Pulmonary artery endothelial cell (primary cell): ENCODE results near the gene BMPER. TPM values are rescaled to one million over a fixed set of nuclear protein-coding genes. Genes with fewer than 3 reads are reported as not detected.

Experiments used
- DNase-seq: peaks from one replicate; pipeline ENCODE4 v3.0.0-alpha.2; 2011; ENCODE audit warnings: low read depth, low spot score
- total RNA-seq: library from RNA; depleted of rRNA; stranded (reverse); fragments of >200 nt; gene quantifications from 2 replicates; pipeline ENCODE4 v1.2.3, GENCODE V29; 2014

BMPER gene
- total RNA-seq, 1 donor from 2014 or later, result 0.46 TPM

DNA sequence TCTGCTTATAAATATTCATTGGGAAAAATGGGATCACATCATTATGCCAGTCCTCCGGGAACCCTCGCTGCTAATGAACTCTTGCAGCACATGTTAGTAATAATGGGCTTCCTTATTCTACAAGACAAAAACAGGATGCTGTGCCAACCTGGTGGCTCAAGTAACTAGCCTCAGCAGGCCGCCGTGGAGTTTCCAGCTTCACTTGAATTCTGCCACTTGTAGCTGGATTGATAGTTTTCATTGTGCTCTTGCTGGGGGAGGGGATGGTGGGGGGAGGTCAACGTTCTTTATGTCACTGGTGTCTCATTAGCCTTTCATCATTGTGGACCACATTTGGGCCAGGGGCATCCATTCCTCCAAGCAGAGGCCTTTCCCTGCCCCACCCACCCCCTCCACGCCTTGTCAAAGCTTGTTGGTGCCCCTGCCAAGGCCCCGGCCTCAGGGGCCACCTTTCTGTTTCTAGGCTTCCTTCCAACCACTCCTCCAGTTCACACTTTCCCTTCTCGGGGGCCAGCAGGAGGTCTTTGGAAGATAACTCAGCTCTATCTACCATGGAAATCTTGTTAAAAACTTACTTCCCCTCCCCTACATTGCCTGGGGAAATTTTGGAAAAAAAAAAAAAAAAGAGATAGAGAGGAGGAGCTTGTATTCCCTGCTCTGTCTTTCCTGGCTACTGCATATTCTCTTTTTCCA, 153.9 kb downstream of the BMPER start:
- no peak for DNase-seq

DNA sequence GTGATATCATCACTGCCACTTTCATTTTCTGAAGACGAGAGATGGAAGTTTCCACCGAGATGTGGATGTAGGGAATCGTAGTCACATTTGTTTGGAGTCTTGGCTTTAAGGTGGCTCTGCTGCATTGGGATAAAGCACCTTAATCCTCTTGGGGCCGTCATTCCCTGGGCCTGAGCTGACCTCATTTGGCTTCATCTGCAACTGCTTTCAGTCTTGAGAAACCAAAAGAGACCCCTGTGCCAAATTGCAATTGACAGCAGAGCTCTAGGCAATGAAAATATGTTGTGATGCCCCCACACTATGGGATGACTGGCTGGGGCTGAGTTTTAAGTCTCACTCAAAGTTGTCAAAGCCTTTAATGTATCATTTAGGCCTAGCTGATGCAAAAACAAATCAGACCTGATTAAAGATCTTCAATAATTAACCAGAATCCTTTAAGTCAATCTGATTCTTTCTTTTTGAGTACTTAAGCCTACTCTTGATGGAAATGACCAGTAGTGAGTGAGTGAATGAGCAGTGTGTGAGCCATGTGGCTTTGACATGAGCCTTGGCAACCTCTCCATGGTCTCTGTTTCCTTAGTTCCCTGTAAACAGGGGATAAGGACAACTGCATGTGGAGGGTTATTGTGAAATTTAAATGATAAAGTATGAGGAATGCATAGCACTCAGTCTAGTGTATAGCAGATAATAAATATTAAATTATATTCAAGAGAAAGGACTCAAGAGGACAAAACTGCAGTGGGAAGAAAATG, 155.0 kb downstream of the BMPER start:
- no peak for DNase-seq

GRCh38 chr7:34061149-34061548, 155.8 kb downstream of the BMPER start:
- no peak for DNase-seq

- DNase-seq, result no peak
Measured at GRCh38 chr7:34062341-34062740, 157.0 kb downstream of the BMPER start.

DNA sequence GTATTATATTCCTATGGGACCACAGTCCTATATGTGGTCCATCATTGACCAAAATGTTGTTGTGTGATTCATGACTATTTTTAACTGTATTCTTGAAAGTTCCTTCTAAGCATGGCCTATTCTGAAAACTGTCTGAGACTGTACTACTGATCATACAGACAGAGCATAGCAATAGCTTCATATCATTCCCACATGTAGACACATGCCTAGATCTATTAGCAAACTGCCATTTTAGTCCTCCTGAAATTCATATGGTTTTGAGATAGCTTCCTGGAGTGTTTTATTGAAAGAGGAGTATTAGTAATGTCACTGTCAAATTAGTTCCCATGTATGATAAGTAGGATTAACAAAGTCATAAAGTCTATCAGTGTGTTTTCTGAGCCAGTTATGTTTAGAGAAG, 157.5 kb downstream of the BMPER start:
- DNase-seq, result no peak

DNA sequence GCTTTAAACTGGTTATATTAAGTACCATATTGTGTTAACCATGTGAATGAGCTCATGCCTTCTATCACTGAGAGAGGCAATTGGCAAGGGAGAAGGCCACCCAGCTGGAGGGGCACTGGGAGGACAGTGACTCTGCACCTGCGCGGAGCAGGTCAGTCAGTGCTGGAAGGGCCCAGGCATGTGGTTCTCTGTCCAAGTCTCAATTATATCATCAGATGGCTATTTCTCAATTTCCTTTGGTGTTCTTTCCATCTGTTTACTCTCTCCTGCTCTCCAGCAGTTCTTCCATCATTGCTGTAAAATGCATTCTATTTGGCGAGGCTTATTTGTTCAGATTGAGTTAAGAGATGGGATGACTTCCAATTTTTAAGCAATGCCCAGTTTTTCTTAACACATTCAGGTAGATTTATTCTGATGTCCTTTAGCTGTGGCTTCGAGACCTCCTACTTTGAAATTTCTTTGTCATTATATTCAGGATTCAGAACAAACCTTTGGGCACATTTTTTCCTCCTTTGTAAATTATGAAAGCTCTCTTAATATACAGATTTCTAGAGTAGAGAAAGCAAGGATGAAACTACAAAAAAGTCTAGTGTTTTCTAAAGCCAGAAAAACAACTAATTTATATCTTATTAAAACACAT, 159.3 kb downstream of the BMPER start:
- DNase-seq, result no peak

GRCh38 chr7:34066411-34066810, 161.1 kb downstream of the BMPER start:
- DNase-seq, result no peak

DNA sequence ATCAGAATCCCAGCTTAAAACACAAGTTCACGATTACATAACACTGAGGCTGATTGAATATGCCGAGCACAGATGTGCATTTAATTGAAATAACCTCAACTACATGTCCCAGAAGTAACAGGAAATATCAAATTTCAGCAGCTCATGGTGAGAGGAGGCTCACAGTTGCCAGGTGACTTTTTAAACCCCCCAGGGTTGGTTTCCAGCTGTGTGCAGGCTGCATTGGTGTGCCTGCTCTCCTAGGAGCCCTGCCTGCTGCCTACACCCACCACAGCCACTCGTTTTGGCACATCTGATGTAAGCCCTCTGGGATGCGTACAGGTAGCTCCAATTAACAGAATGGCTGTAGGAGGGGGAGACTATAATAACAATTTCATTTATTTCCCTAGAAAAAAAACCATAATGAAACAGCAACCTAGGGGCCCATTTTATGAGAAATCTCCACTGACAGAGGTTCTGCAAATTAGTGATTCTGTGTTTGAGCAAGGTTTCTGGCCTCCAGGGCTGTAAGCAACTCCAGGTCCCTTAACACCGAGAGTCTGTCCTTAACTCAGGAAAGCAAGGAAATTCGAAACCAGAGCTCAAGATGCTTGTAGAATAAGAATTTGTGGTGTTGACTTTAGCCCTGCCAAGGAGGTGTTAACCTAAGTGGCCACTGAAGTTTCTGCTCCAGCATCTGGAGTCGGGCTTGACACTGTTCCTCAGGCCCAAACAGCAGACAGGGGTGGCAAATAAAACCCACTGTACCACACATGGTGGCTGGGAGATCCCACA, 161.9 kb downstream of the BMPER start:
- DNase-seq, result no peak

- DNase-seq, result no peak
Measured at GRCh38 chr7:34069676-34070075, 164.3 kb downstream of the BMPER start.

- no peak for DNase-seq
Measured at GRCh38 chr7:34070511-34071323, 165.4 kb downstream of the BMPER start.

GRCh38 chr7:34073676-34074075, 168.3 kb downstream of the BMPER start:
- DNase-seq, result no peak

GRCh38 chr7:34074421-34074820, 169.1 kb downstream of the BMPER start:
- DNase-seq, result no peak

- DNase-seq, result no peak
Measured at GRCh38 chr7:34075523-34076370, 170.4 kb downstream of the BMPER start.

- no peak for DNase-seq
Measured at GRCh38 chr7:34077168-34077567, 171.8 kb downstream of the BMPER start.

DNA sequence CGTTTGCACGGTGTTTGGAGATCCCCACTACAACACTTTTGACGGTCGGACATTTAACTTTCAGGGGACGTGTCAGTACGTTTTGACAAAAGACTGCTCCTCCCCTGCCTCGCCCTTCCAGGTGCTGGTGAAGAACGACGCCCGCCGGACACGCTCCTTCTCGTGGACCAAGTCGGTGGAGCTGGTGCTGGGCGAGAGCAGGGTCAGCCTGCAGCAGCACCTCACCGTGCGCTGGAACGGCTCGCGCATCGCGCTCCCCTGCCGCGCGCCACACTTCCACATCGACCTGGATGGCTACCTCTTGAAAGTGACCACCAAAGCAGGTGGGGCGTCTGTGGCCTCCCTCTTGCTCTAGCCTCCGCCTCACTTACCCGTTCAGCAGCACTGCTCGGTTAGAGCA, 173.5 kb downstream of the BMPER start:
- no peak for DNase-seq

GRCh38 chr7:34080513-34080912, 175.2 kb downstream of the BMPER start:
- no peak for DNase-seq

DNA sequence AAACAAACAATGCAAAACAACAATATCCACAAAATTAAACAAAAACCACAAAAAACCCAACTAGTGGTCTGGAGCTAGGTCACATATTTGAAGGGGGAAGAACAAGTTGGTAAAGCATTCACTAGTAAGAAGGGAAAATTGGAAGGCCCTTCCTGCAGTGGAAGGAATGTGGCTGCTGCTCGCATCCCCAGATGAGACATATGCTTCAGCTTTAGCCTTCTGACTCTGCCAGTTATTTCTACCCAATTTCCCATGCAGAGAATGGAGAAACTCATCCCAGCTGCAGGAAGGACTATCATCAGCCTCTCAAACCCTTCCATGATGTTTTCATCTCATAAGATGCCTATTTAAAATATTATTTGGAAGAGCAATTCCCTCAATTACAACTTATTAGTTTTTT, 176.6 kb downstream of the BMPER start:
- DNase-seq, result no peak

GRCh38 chr7:34083440-34083839, 178.1 kb downstream of the BMPER start:
- no peak for DNase-seq

DNA sequence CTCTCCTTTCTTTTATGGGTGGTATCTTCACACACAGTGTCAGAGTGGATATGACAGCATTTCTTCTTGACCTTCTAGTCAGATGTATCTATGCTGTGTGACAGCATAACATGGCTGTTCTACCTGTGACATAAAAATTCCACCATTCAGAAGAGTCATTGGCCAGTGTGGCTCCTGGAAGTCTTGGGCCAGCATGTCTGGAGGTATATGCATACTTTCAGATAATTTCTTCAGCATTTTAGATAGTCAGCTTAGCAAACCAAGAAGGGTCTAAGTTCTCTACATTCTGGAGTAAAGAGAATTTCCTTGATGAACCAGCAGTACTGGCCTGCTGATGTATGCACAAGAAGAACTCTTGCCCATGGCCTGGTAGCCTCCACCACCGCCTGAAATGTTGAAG, 179.3 kb downstream of the BMPER start:
- no peak for DNase-seq

- no peak for DNase-seq
Measured at GRCh38 chr7:34086064-34086463, 180.7 kb downstream of the BMPER start.
